ENCODE measurements around the gene GCNT4. TPM values are rescaled to one million over a fixed set of nuclear protein-coding genes. Genes with fewer than 3 reads are reported as not detected.
"Not testable (repeated sequence)": the region's sequence is repeated elsewhere in the genome, so short reads cannot be mapped to it uniquely, and the experiment has no call there.

The GCNT4 gene
- total and polyA plus RNA-seq, 12 donors, result 0.09 to 0.58 (median 0.31) TPM

DNA sequence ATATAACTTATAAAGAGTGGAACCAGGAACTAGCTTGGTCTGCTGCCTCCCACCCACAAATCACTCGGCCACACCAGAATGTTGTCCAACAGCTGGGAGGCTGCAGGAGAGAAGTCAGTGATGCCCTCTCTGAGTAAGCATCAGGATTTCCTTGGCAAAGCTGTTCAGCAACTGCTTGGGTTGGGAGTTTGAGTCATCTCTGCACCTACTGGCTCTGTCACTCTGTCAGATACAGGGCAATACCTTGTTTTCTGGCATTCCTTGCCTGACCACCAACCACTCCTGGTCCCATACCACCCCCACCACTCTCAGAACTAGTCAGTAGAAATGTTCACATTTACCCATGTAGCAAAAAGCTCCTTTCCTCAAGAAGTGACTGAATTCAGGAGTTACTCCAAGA is 36.8 kb upstream of the GCNT4 start:
- Histone ChIP-seq H3K36me3 (no peaks in the 10 kb centered on the region), H3K9me3 (no peaks in the 10 kb centered on the region), H3K27ac (no peak overlapping the region), H3K4me3 (no peak overlapping the region), H3K27me3 (peaks cover 0 to 12% (median 0%) of the 10 kb centered on the region in 7 donors), H3K4me1 (no peaks in the 10 kb centered on the region)
- intact Hi-C loops (cut with DNase I), result no loop called here
- DNase-seq, result no peak
- ATAC-seq, result no peak
- TF ChIP-seq, protein P1, sequence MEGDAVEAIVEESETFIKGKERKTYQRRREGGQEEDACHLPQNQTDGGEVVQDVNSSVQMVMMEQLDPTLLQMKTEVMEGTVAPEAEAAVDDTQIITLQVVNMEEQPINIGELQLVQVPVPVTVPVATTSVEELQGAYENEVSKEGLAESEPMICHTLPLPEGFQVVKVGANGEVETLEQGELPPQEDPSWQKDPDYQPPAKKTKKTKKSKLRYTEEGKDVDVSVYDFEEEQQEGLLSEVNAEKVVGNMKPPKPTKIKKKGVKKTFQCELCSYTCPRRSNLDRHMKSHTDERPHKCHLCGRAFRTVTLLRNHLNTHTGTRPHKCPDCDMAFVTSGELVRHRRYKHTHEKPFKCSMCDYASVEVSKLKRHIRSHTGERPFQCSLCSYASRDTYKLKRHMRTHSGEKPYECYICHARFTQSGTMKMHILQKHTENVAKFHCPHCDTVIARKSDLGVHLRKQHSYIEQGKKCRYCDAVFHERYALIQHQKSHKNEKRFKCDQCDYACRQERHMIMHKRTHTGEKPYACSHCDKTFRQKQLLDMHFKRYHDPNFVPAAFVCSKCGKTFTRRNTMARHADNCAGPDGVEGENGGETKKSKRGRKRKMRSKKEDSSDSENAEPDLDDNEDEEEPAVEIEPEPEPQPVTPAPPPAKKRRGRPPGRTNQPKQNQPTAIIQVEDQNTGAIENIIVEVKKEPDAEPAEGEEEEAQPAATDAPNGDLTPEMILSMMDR (IDR thresholded peaks at IDR 0.05), result no peak
- 86 to 89% methylated on average over 1 of the region's 1 CpG for WGBS, 2 donors

DNA sequence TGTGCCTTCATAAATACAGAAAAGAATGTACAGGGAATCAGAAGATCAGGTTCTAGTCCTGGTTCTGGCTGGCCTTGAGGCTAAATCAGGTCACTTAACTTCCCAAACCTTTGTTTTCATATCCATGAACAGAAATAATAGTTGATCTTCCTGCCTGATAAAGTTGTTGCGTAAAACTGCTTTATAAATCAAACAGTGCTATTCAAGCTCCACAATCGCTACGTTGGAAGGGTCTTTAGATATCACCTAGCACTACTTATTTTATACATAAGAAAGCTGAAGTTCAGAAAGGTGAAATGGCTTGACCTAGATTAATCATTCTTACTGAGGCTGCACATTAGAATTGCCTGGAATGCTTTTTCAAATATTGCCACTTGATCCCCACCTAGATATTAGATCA is 36.3 kb upstream of the GCNT4 start:
- TF ChIP-seq, protein P1 (IDR thresholded peaks at IDR 0.05), result no peak
- H3K27ac ChIP-seq, result no peak overlapping the region
- H3K4me3 ChIP-seq, result no peak overlapping the region
- intact Hi-C loops (cut with DNase I), result no loop called here
- no peak for ATAC-seq
- peaks cover 0 to 3% (median 0%) of the 10 kb centered on the region in 11 donors for H3K9me3 ChIP-seq
- DNase-seq, result no peak
- no peaks in the 10 kb centered on the region for H3K4me1 ChIP-seq
- no peaks in the 10 kb centered on the region for H3K36me3 ChIP-seq
- 83 to 94% methylated on average over 3 of the region's 3 CpGs for WGBS, 2 donors
- H3K27me3 ChIP-seq, result peaks cover 0 to 12% (median 0%) of the 10 kb centered on the region in 7 donors

DNA sequence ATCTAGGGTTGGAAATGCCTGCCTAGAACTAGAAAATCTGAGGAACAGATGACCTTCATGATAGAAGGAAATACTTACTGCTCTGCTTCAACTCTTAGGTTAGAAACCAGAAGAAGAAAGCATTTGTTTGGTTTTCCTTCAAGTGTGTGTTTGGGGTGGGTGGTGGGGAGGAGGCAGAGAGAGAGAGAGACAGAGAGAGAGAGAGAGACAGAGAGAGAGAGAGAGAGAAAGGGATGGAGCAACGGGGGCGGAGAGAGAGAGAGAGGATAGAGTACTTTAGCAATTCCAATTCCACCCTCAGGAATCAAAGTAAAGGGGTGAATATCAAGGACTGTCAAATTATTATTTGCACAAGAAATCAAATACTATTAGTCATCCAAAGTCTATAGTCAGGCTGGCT is 29.2 kb upstream of the GCNT4 start:
- DNase-seq (no peak), ATAC-seq (no peak)
- Histone ChIP-seq H3K27me3 (peaks cover 0 to 6% (median 0%) of the 10 kb centered on the region in 7 donors), H3K4me1 (no peaks in the 10 kb centered on the region), H3K4me3 (no peak overlapping the region), H3K27ac (no peak overlapping the region), H3K9me3 (peaks cover 0 to 7% (median 0%) of the 10 kb centered on the region in 11 donors), H3K36me3 (no peaks in the 10 kb centered on the region)
- TF ChIP-seq, protein P1 (IDR thresholded peaks at IDR 0.05), result no peak
- 78 to 80% methylated on average over 2 of the region's 2 CpGs for WGBS, 2 donors
- intact Hi-C loops (cut with DNase I), result no loop called here

- H3K4me3 ChIP-seq; ATAC-seq; DNase-seq; H3K27me3 ChIP-seq; H3K27ac ChIP-seq; H3K4me1 ChIP-seq; H3K36me3 ChIP-seq; intact Hi-C loops (cut with DNase I); H3K9me3 ChIP-seq: not testable (repeated sequence)
- WGBS, 2 donors, result 77 to 85% methylated on average over 3 of the region's 3 CpGs
These were observed 27.0 kb upstream of the GCNT4 start for GRCh38 chr5:75079346-75079745.

GRCh38 chr5:75078027-75078426 is 25.7 kb upstream of the GCNT4 start:
- no peak overlapping the region for H3K27ac ChIP-seq
- H3K4me1 ChIP-seq, result no peaks in the 10 kb centered on the region
- DNase-seq (no peak), ATAC-seq (no peak)
- TF ChIP-seq, protein P1 (IDR thresholded peaks at IDR 0.05), result no peak
- WGBS, 2 donors, result 84 to 87% methylated on average over 5 of the region's 5 CpGs
- H3K9me3 ChIP-seq, result no peaks in the 10 kb centered on the region
- peaks cover 0 to 8% (median 0%) of the 10 kb centered on the region in 7 donors for H3K27me3 ChIP-seq
- H3K4me3 ChIP-seq, result no peak overlapping the region
- intact Hi-C loops (cut with DNase I), result no loop called here
- H3K36me3 ChIP-seq, result no peaks in the 10 kb centered on the region
